AG04450 (cell line): ENCODE measurements around the gene TMEM35A. TPM values are rescaled to one million over a fixed set of nuclear protein-coding genes. Genes with fewer than 3 reads are reported as not detected.
"Not testable (repeated sequence)": the region's sequence is repeated elsewhere in the genome, so short reads cannot be mapped to it uniquely, and the experiment has no call there.

Experiments used
- CTCF ChIA-PET: fragments of 300-600, 350-600 bp; formaldehyde crosslinking; extraction: SDS; loops from one replicate; lab custom pipeline; 2022; ENCODE audit warnings: antibody characterized with exemption, inconsistent platforms; lab: Charles Lee
- POLR2A ChIA-PET: fragments of 350-600 bp; formaldehyde crosslinking; extraction: SDS; loops from one replicate; lab custom pipeline; 2021; ENCODE audit warnings: antibody characterized with exemption, inconsistent platforms; lab: Yijun Ruan, JAX
- DNase-seq: peaks from one replicate; pipeline ENCODE4 v3.0.0-alpha.2; 2011; ENCODE audit warnings: low read depth, low spot score
- H3K27ac ChIP-seq: one replicate; pipeline ENCODE4 v1.5.1; 2012; ENCODE audit warnings: low read depth, low read length, control low read depth
- H3K27me3 ChIP-seq: one replicate; pipeline ENCODE4 v1.6.0; 2012; ENCODE audit warnings: low read length; ENCODE audit not compliant: control insufficient read depth, insufficient read depth
- H3K4me3 ChIP-seq: 2 replicates; pipeline ENCODE4 v1.5.1; 2011; ENCODE audit warnings: mild to moderate bottlenecking, low read depth, low read length, control low read depth
- H3K9me3 ChIP-seq: 2 replicates; pipeline ENCODE4 v1.5.1; 2012; ENCODE audit warnings: low read length; ENCODE audit not compliant: control insufficient read depth, insufficient read depth
- polyA plus RNA-seq: library from polyadenylated mRNA; depleted of rRNA; stranded (reverse); fragments of >200 nt; gene quantifications from 2 replicates; pipeline ENCODE4 v1.2.3, GENCODE V29; 2011
- TF ChIP-seq, protein P1 (sequence below): IDR thresholded peaks from 2 replicates; pipeline ENCODE4 v1.5.1; 2011; ENCODE audit warnings: low read depth, low read length, control low read depth, inconsistent platforms

Gene TMEM35A
- polyA plus RNA-seq, 1 experiment = 58.6 TPM

DNA sequence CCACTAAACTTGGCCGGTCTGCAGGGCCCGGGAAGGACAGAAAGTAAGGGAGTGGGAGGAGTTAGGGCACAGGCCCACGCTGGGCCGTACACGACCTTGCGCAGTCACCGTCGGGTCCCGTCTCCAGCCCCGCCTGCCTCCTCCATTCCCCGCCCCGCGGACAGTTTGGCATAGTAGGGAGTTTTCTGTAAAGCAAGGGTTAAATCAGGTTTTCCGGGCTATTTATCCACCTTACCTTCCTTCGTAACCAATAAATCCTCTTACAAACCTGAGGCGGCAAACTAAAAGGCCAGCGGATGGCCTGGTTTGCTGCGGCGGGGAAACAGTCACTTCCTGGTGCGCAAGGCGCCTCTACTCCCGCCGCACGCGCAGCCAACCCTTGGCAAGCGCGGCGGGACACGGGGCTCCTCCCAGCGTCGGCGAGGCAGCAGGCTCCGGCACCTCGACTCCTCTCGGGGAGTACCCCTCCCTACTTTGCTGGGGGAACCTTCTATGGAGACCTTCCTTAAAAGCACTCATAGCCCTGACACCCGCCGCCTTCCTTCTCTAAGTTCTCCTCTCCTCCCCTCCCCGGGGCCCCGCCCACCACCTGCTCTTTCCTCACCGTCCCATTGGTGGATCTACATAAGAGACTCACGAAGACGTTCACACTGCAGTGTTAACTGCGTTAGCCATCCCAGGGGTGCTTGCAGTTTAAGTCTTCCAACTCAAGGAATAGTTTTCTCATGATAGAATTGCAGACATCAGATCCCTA lies 27.0 kb upstream of the TMEM35A start, which contains the start of gene TRMT2B:
Gene TRMT2B, minus strand, starts transcription at position 563 of the 754 bp plus-strand sequence. CDS start 9,822 bp downstream, outside the sequence.
- TF ChIP-seq, protein P1, sequence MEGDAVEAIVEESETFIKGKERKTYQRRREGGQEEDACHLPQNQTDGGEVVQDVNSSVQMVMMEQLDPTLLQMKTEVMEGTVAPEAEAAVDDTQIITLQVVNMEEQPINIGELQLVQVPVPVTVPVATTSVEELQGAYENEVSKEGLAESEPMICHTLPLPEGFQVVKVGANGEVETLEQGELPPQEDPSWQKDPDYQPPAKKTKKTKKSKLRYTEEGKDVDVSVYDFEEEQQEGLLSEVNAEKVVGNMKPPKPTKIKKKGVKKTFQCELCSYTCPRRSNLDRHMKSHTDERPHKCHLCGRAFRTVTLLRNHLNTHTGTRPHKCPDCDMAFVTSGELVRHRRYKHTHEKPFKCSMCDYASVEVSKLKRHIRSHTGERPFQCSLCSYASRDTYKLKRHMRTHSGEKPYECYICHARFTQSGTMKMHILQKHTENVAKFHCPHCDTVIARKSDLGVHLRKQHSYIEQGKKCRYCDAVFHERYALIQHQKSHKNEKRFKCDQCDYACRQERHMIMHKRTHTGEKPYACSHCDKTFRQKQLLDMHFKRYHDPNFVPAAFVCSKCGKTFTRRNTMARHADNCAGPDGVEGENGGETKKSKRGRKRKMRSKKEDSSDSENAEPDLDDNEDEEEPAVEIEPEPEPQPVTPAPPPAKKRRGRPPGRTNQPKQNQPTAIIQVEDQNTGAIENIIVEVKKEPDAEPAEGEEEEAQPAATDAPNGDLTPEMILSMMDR = no peak
- DNase-seq = peak; percentile 10
- Histone ChIP-seq H3K27ac (peak within 1 kb of the TSS; percentile 75), H3K4me3 (peak within 1 kb of the TSS; percentile 68), H3K27me3 (no peaks in the 10 kb centered on the region), H3K9me3 (no peaks in the 10 kb centered on the region)
- POLR2A ChIA-PET = no interaction called here
- CTCF ChIA-PET = no interaction called here

DNA sequence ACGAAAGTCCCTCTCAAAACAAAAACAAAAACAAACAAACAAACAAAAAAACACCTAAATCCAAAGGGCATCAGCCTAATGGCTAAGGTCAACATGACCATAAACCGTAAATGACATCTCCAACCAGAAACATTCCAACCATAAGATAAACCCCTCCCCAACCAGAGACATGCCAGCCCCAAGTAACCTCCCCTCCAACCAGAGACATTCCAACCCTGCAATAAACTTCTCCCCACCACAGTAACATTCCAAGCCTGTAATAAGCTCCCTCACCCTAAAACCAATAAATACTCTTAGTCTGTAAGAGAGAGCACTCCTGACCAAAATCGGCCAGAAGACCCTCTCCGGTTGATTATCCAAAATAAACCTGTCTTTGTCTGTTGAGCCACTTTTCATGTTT lies 22.1 kb upstream of the TMEM35A start:
- H3K9me3 ChIP-seq = not testable (repeated sequence)

DNA sequence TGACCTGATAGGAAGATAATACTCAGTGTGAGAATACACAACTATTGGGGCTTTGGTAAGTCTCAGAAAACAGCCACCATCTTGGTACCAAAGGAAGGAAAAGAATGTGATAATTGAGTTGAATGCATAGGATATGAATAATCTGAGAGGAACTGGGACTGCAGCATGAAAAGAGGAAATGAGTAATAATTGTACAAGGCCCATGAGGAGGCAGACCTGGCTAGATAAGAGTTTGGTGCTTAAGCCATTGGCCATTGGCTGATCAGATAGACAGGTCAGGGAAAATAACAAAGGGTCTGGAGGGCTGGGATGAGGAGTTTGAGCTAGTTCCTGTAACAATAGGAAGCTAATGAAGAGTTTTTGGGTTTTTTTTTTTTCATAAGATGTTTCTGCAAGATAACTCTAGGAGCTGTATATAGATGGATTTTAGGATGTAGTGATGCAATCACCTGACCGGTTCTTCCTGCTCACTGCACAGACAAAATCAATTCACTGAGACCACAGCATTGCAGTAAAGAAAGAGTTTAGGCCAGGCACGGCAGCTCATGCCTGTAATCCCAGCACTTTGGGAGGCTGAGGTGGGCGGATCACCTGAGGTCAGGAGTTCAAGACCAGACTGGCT lies 21.5 kb upstream of the TMEM35A start:
- Histone ChIP-seq H3K27me3 (no peaks in the 10 kb centered on the region), H3K27ac (no peak overlapping the region), H3K9me3 (no peaks in the 10 kb centered on the region), H3K4me3 (no peak overlapping the region)
- no peak for DNase-seq
- TF ChIP-seq, protein P1 = no peak
- CTCF ChIA-PET = no interaction called here
- POLR2A ChIA-PET = interaction anchor here (0.6 kb wide), 1 partner anchor 42 kb away, joined by 4 read pairs; no protein-coding TSS in a partner anchor

More for the DNA sequence above, 22.1 kb upstream of the TMEM35A start:
- H3K27ac ChIP-seq, CTCF ChIA-PET, H3K27me3 ChIP-seq, H3K4me3 ChIP-seq, DNase-seq: not testable (repeated sequence)
- POLR2A ChIA-PET = interaction anchor here (0.7 kb wide), 1 partner anchor 82 kb away, joined by 7 read pairs; no protein-coding TSS in a partner anchor

DNA sequence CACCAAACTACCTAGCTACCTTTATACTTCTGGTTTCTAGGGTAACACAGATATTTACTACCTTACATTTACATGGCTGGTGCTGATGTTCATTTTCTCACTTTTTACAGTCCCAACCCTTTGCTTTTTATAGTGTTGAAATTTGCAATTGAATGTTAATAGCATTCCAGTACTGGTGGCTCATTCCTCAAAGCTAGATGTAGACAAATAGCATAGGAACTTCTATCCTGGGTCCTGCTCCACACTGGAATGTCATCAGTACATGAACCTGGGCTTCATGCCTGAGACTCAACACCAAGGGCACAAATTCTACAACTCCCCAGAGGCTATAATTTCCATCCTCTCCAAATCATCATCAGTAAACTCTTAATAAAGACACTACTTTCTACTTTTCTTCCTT lies 16.5 kb upstream of the TMEM35A start:
- TF ChIP-seq, protein P1 = no peak
- H3K9me3 ChIP-seq = no peaks in the 10 kb centered on the region
- DNase-seq = no peak

DNA sequence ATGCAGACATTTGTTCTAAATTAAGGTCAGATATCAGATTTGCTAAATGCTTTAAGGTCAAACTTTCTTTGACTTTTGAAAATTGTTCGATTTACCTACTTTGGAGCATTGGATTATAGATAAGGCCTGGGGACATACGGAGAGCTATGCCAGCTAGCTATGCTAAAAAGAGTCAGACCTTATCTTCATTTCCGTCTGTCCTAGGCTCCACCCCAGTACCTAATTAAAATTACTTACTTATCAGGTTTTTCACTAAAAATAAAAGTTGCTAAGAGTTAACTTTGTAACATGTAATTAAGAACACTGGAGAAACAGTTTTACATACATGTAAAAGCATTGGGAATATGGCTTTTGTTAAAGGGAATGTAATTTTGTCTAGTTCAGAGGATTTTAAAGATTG lies 7.1 kb upstream of the TMEM35A start:
- no peak overlapping the region for H3K4me3 ChIP-seq
- H3K9me3 ChIP-seq = no peaks in the 10 kb centered on the region
- TF ChIP-seq, protein P1 = no peak
- no peaks in the 10 kb centered on the region for H3K27me3 ChIP-seq
- DNase-seq = no peak
- H3K27ac ChIP-seq = no peak overlapping the region
- CTCF ChIA-PET = interaction anchor here (0.5 kb wide), 1 partner anchor 273 kb away, joined by 3 read pairs; no protein-coding TSS in a partner anchor
- POLR2A ChIA-PET = no interaction called here

More for the DNA sequence above, 16.5 kb upstream of the TMEM35A start:
- Histone ChIP-seq H3K4me3 (no peak overlapping the region), H3K27me3 (no peaks in the 10 kb centered on the region), H3K27ac (no peak overlapping the region)
- ChIA-PET CTCF (no interaction called here), POLR2A (no interaction called here)
